Activated CD4-positive, alpha-beta T cell treated with anti-CD3 and anti-CD28 coated beads, Interleukin-2, amount 10 ng/mL, durations not matched to agents 7 days and 5 days (primary cell): ENCODE results near the gene YBX1. TPM values are rescaled to one million over a fixed set of nuclear protein-coding genes. Genes with fewer than 3 reads are reported as not detected.
"Not testable (repeated sequence)": the region's sequence is repeated elsewhere in the genome, so short reads cannot be mapped to it uniquely, and the experiment has no call there.

Source experiments
- CTCF ChIA-PET: fragments of 350-600 bp; sonication (Branson Sonifier 250); formaldehyde crosslinking; loops from one replicate; lab custom pipeline; 2021; ENCODE audit warnings: antibody characterized with exemption; lab: Charles Lee
- POLR2A ChIA-PET: fragments of 350-600 bp; sonication (Branson Sonifier 250); formaldehyde crosslinking; loops from one replicate; lab custom pipeline; 2021; ENCODE audit warnings: antibody characterized with exemption; lab: Charles Lee
- DNase-seq: peaks from one replicate; pipeline ENCODE4 v3.0.0-alpha.2; 2020
- H3K27ac Mint-ChIP-seq: one replicate; pipeline ENCODE4 v1.8.0; 2021; ENCODE audit warnings: mild to moderate bottlenecking, moderate library complexity, mixed read lengths
- H3K27me3 Mint-ChIP-seq: one replicate; pipeline ENCODE4 v1.8.0; 2021; ENCODE audit warnings: mixed read lengths
- H3K36me3 Mint-ChIP-seq: one replicate; pipeline ENCODE4 v1.8.0; 2021; ENCODE audit warnings: low read depth, mixed read lengths
- H3K4me1 Mint-ChIP-seq: one replicate; pipeline ENCODE4 v1.8.0; 2021; ENCODE audit warnings: mixed read lengths
- H3K4me3 Mint-ChIP-seq: one replicate; pipeline ENCODE4 v1.8.0; 2021; ENCODE audit warnings: mild to moderate bottlenecking, moderate library complexity, mixed read lengths
- H3K9me3 Mint-ChIP-seq: one replicate; pipeline ENCODE4 v1.8.0; 2021; ENCODE audit warnings: mixed read lengths
- total RNA-seq, 2 experiments: library from RNA; stranded (reverse); gene quantifications; one replicate each; pipeline ENCODE4 v1.2.3, GENCODE V29; 2021

YBX1 gene
- total RNA-seq, 2 experiments from 2014 or later, result 607 to 643 TPM

DNA sequence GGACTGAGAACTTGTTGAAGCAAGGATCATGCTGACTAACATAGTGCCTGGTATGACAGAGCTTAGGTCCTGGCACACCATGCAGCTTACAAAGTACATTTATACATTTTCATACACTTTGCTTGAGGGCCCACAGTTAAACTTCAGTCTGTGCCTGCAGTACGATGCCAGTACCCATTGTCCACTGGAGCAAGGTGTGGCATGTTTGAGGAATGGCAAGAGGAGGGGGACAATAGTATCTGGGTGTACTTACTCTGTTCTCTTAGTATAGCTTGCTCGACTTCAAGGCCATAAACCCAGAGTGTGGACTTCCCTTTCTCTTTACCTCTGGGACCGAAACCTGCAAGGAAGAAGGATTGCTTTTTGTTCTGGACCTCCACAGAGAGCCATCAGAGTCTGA, 6.8 kb upstream of the YBX1 start:
- H3K4me1 Mint-ChIP-seq, result peaks cover 13% of the 10 kb centered on the region
- no peak overlapping the region for H3K27ac Mint-ChIP-seq
- H3K4me3 Mint-ChIP-seq, result no peak overlapping the region
- H3K36me3 Mint-ChIP-seq, result peaks cover 36% of the 10 kb centered on the region
- H3K27me3 Mint-ChIP-seq, result no peaks in the 10 kb centered on the region
- no peak for DNase-seq
- ChIA-PET CTCF (interaction anchor here (1.4 kb wide), 1 partner anchor 870 kb away, joined by 3 read pairs; no protein-coding TSS in a partner anchor), POLR2A (no interaction called here)
- no peaks in the 10 kb centered on the region for H3K9me3 Mint-ChIP-seq

GRCh38 chr1:42676534-42677087, 5.6 kb upstream of the YBX1 start:
- H3K4me1 Mint-ChIP-seq, result peaks cover 23% of the 10 kb centered on the region
- H3K9me3 Mint-ChIP-seq, result no peaks in the 10 kb centered on the region
- ChIA-PET CTCF (interaction anchor here (0.6 to 1.4 kb wide), 3 partner anchors 18 to 871 kb away, joined by 3 read pairs; no protein-coding TSS in a partner anchor), POLR2A (no interaction called here)
- no peaks in the 10 kb centered on the region for H3K27me3 Mint-ChIP-seq
- peaks cover 33% of the 10 kb centered on the region for H3K36me3 Mint-ChIP-seq
- H3K4me3 Mint-ChIP-seq, result no peak overlapping the region
- H3K27ac Mint-ChIP-seq, result peak overlapping the region; percentile 60
- DNase-seq, result no peak

- ChIA-PET POLR2A (no interaction called here), CTCF (interaction anchor here (1.2 to 3.0 kb wide), 2 partner anchors 8 to 18 kb away, joined by 3 to 18 read pairs; no protein-coding TSS in a partner anchor)
- peaks cover 28% of the 10 kb centered on the region for H3K4me1 Mint-ChIP-seq
- H3K27ac Mint-ChIP-seq, result no peak overlapping the region
- no peaks in the 10 kb centered on the region for H3K9me3 Mint-ChIP-seq
- no peak for DNase-seq
- peaks cover 36% of the 10 kb centered on the region for H3K36me3 Mint-ChIP-seq
- no peak overlapping the region for H3K4me3 Mint-ChIP-seq
- H3K27me3 Mint-ChIP-seq, result no peaks in the 10 kb centered on the region
Measured at GRCh38 chr1:42679364-42679983, 2.7 kb upstream of the YBX1 start.

- Mint-ChIP-seq H3K4me3 (no peak overlapping the region), H3K36me3 (peaks cover 36% of the 10 kb centered on the region), H3K27ac (no peak overlapping the region), H3K4me1 (peaks cover 33% of the 10 kb centered on the region), H3K9me3 (no peaks in the 10 kb centered on the region), H3K27me3 (no peaks in the 10 kb centered on the region)
- CTCF ChIA-PET, result interaction anchor here (1.2 to 3.0 kb wide), 2 partner anchors 8 to 19 kb away, joined by 3 to 18 read pairs; no protein-coding TSS in a partner anchor
- POLR2A ChIA-PET, result no interaction called here
- no peak for DNase-seq
Measured at GRCh38 chr1:42680055-42680454, 2.2 kb upstream of the YBX1 start.

DNA sequence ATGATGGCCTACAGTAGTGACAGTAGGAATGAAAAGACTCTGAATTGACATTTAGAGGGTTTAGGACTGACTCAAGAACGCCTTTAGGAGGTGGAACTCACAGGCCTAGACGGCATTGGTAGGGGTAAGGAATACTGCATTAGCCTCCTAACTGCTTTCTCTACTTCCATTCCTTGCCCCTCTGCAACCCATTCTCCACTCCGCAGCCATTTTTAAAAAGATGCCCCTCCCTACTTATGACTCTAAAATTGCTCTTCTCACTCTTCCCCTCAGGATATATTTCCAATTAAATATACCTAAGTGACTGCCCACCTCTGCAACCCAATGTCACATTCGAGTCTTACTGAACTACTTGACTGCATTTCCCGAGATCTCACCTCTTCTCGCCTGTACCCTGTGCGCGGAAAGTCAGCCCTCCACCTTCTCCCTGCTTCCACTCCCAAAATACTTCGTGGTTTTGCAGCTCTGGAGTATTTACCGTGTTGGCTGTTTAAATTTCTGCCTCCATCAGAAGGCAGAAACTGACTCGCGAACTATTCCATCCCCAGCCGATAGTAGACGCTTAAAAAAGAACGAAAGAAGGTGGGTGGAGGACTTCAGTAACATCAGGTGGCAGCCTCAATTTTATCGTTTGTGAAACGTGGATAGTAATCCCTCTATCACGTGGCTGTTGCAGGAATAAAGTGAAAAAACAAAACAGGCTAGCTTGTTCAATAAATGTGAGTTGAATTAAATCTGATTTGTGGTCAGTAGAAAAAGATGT, 1.1 kb upstream of the YBX1 start:
- peaks cover 43% of the 10 kb centered on the region for H3K4me1 Mint-ChIP-seq
- peak overlapping the region; percentile 96 for H3K4me3 Mint-ChIP-seq
- POLR2A ChIA-PET, result interaction anchor here (0.6 kb wide), 1 partner anchor 86 kb away, joined by 3 read pairs; the partner anchor contains the start of genes C1orf50 and P3H1
- H3K27me3 Mint-ChIP-seq, result no peaks in the 10 kb centered on the region
- no peaks in the 10 kb centered on the region for H3K9me3 Mint-ChIP-seq
- DNase-seq, result peak; percentile 33
- CTCF ChIA-PET, result interaction anchor here (1.3 to 3.0 kb wide), 3 partner anchors 9 to 42 kb away, joined by 3 to 18 read pairs (median 5); no protein-coding TSS in a partner anchor
- H3K27ac Mint-ChIP-seq, result peak overlapping the region; percentile 98
- H3K36me3 Mint-ChIP-seq, result peaks cover 30% of the 10 kb centered on the region

DNA sequence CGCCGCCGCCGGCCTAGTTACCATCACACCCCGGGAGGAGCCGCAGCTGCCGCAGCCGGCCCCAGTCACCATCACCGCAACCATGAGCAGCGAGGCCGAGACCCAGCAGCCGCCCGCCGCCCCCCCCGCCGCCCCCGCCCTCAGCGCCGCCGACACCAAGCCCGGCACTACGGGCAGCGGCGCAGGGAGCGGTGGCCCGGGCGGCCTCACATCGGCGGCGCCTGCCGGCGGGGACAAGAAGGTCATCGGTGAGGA, 193 bp downstream of the YBX1 start:
- H3K27me3 Mint-ChIP-seq, H3K9me3 Mint-ChIP-seq, DNase-seq: not testable (repeated sequence)
- ChIA-PET CTCF (interaction anchor here (0.9 to 3.0 kb wide), 5 partner anchors 10 to 35 kb away, joined by 3 to 18 read pairs (median 4); partner anchors contain the start of gene PPIH), POLR2A (interaction anchor here (1.0 to 1.4 kb wide), 3 partner anchors 16 to 24 kb away, joined by 3 to 5 read pairs (median 3); partner anchors contain the start of gene PPIH)
- Mint-ChIP-seq H3K4me1 (peaks cover 55% of the 10 kb centered on the region), H3K27ac (peak overlapping the region; percentile 98), H3K4me3 (peak overlapping the region; percentile 96), H3K36me3 (peaks cover 34% of the 10 kb centered on the region)

GRCh38 chr1:42682739-42683531, 717 bp downstream of the YBX1 start:
- CTCF ChIA-PET, result interaction anchor here (0.5 to 3.0 kb wide), 9 partner anchors 9 to 1162 kb away, joined by 3 to 18 read pairs (median 3); partner anchors contain the start of genes P3H1 and PPIH
- peak overlapping the region; percentile 92 for H3K27ac Mint-ChIP-seq

GRCh38 chr1:42684139-42684538, 1.9 kb downstream of the YBX1 start:
- no peaks in the 10 kb centered on the region for H3K27me3 Mint-ChIP-seq
- H3K36me3 Mint-ChIP-seq, result peaks cover 44% of the 10 kb centered on the region
- peaks cover 70% of the 10 kb centered on the region for H3K4me1 Mint-ChIP-seq
- H3K9me3 Mint-ChIP-seq, result no peaks in the 10 kb centered on the region
- H3K27ac Mint-ChIP-seq, result peak overlapping the region; percentile 92
- DNase-seq, result peak; percentile 17
- POLR2A ChIA-PET, result interaction anchor here (0.6 kb wide), 2 partner anchors 10 to 26 kb away, joined by 3 to 4 read pairs; no protein-coding TSS in a partner anchor
- CTCF ChIA-PET, result interaction anchor here (0.8 to 1.1 kb wide), 2 partner anchors 18 to 27 kb away, joined by 4 read pairs; partner anchors contain the start of gene PPIH
- H3K4me3 Mint-ChIP-seq, result peak overlapping the region; percentile 91

More at GRCh38 chr1:42682739-42683531, 717 bp downstream of the YBX1 start:
- DNase-seq, result peak; percentile 64
- Mint-ChIP-seq H3K9me3 (no peaks in the 10 kb centered on the region), H3K27me3 (no peaks in the 10 kb centered on the region), H3K36me3 (peaks cover 38% of the 10 kb centered on the region), H3K4me3 (peak overlapping the region; percentile 91), H3K4me1 (peaks cover 60% of the 10 kb centered on the region)
- POLR2A ChIA-PET, result interaction anchor here (1.0 to 1.4 kb wide), 3 partner anchors 16 to 25 kb away, joined by 3 to 5 read pairs (median 3); partner anchors contain the start of gene PPIH

- Mint-ChIP-seq H3K4me1 (peaks cover 76% of the 10 kb centered on the region), H3K36me3 (peaks cover 45% of the 10 kb centered on the region), H3K9me3 (no peaks in the 10 kb centered on the region), H3K27ac (no peak overlapping the region), H3K4me3 (peak overlapping the region; percentile 21), H3K27me3 (no peaks in the 10 kb centered on the region)
- ChIA-PET POLR2A (no interaction called here), CTCF (interaction anchor here (0.6 kb wide), 2 partner anchors 786 to 875 kb away, joined by 3 read pairs; no protein-coding TSS in a partner anchor)
- no peak for DNase-seq
Measured at GRCh38 chr1:42686418-42686817, 4.2 kb downstream of the YBX1 start.

DNA sequence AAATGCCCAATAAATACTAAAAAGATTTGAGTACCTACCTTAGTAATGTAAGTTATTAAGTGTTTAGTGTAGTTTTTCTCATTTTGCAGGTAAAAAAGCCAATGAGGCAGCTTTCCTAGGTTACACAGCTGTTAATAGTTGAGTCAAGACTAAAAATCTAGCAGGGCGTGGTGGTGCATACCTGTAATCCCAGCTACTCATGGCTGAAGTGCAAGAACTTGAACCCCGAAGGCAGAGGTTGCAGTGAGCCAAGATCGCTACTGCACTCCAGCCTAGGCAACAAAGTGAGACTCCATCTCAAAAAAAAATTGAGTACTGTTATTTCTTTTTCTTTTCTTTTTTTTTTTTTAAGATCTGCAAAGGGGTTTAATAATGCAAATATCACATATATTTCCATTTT, 7.7 kb downstream of the YBX1 start:
- DNase-seq, result no peak
- Mint-ChIP-seq H3K36me3 (peaks cover 52% of the 10 kb centered on the region), H3K27ac (no peak overlapping the region), H3K4me1 (peaks cover 84% of the 10 kb centered on the region), H3K27me3 (no peaks in the 10 kb centered on the region), H3K9me3 (no peaks in the 10 kb centered on the region), H3K4me3 (no peak overlapping the region)
- ChIA-PET CTCF (interaction anchor here (1.6 kb wide), 1 partner anchor 29 kb away, joined by 4 read pairs; no protein-coding TSS in a partner anchor), POLR2A (interaction anchor here (0.8 kb wide), 1 partner anchor 12 kb away, joined by 3 read pairs; no protein-coding TSS in a partner anchor)

DNA sequence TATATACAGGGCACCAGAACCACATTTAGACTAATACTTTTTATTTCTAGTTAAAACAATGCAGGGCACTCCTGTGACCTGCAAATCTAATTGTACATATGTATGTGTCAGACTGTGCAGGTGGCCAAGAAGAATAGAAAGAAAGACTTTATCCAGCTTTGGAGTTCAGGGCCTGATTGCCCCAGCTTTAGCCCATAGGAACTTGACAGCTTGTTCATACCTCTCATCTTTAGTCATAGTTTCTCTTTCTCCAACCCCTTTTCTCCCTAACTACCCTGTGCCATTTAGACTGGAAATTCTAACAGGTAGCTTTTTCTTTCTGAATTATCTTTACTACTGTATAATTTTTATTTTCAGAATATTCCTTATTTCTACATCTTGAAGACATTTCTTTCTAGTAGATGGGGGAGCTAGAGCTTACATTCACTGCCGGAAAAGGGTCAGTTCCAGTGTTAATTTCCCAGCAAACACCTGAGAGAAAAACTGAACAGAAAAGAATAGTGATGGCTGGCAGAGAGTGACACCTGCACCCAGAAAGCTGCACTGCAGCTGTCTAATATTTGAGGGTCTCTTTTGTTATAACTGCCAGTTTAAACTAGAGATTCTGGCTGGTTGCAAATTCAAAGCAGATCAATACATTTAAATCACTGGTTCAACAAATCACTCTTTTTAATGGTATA, 8.4 kb downstream of the YBX1 start:
- CTCF ChIA-PET, result interaction anchor here (1.6 kb wide), 1 partner anchor 30 kb away, joined by 4 read pairs; no protein-coding TSS in a partner anchor
- no peaks in the 10 kb centered on the region for H3K9me3 Mint-ChIP-seq
- no peak for DNase-seq
- no peak overlapping the region for H3K4me3 Mint-ChIP-seq
- H3K27me3 Mint-ChIP-seq, result no peaks in the 10 kb centered on the region
- peaks cover 54% of the 10 kb centered on the region for H3K36me3 Mint-ChIP-seq
- POLR2A ChIA-PET, result no interaction called here
- peak overlapping the region; percentile 13 for H3K27ac Mint-ChIP-seq
- peaks cover 82% of the 10 kb centered on the region for H3K4me1 Mint-ChIP-seq
